HepG2 (cell line): ENCODE measurements around the gene FCRL5.

Source experiments
- CTCF ChIP-seq: sonication (generic); formaldehyde crosslinking; IDR thresholded peaks from 2 replicates; pipeline ENCODE4 v1.5.0; 2020; ENCODE audit warnings: mild to moderate bottlenecking, missing genetic modification reagents, moderate library complexity
- FOXK2 ChIP-seq: fragments of 450-650 bp; IDR thresholded peaks from 2 replicates; pipeline ENCODE4 v1.6.1; 2016
- IRF9 ChIP-seq: sonication (generic); formaldehyde crosslinking; IDR thresholded peaks from 2 replicates; pipeline ENCODE4 v1.8.0; 2022; ENCODE audit warnings: missing genetic modification reagents, mild to moderate bottlenecking, borderline replicate concordance
- KAT2B ChIP-seq: fragments of 150-350 bp; IDR thresholded peaks from 2 replicates; pipeline ENCODE4 v1.6.1; 2014; ENCODE audit warnings: low read depth, low read length, borderline replicate concordance
- KLF16 ChIP-seq, 2 experiments: sonication (generic) in 1 of 2; formaldehyde crosslinking in 1 of 2; IDR thresholded peaks; 2 replicates each; pipeline versions ENCODE4 v1.6.1 to v1.8.0; 2016 to 2023; ENCODE audit warnings: missing genetic modification reagents in 2 of 2, missing compliant biosample characterization in 1 of 2
- NFIB ChIP-seq: sonication (generic); formaldehyde crosslinking; IDR thresholded peaks from 2 replicates; pipeline ENCODE4 v1.9.0; 2021; ENCODE audit warnings: missing genetic modification reagents, mild to moderate bottlenecking, borderline replicate concordance

- TF ChIP-seq FOXK2 (no peak), IRF9 (CRISPR knock-in tag) (no peak), KLF16 (CRISPR knock-in tag; IDR thresholded peaks at IDR 0.05) (no peak), KAT2B (no peak), NFIB (no peak), CTCF (peak; percentile 70)
Measured at GRCh38 chr1:157580179-157580827, 28.0 kb upstream of the FCRL5 start.
